GM12878 (cell line): ENCODE measurements around the gene GNB5. TPM values are rescaled to one million over a fixed set of nuclear protein-coding genes. Genes with fewer than 3 reads are reported as not detected.

ENCODE experiments used
- ATAC-seq: fragments of 200-7000 bp; cut with Tn5 transposase; 3 replicates; pipeline ENCODE4 v1.9.1; 2020; ENCODE audit warnings: mild to moderate bottlenecking, moderate library complexity
- BruUV-seq: library from RNA; stranded (reverse); fragments of 400-500 nt; replicated peaks from 2 replicates; lab custom pipeline; 2021; lab: Mats Ljungman, UMichigan
- CTCF ChIA-PET: fragments of 300-600 bp; sonication (Branson Sonifier 250); formaldehyde crosslinking; extraction: SDS; loops from one replicate; lab custom pipeline; 2021; ENCODE audit warnings: inconsistent platforms; lab: Yijun Ruan, JAX
- POLR2A ChIA-PET: fragments of 350-600 bp; formaldehyde crosslinking; extraction: SDS; loops from one replicate; lab custom pipeline; 2021; ENCODE audit warnings: inconsistent platforms; lab: Charles Lee
- RAD21 ChIA-PET: fragments of 300-600 bp; sonication (Branson Sonifier 250); formaldehyde crosslinking; loops from one replicate; lab custom pipeline; 2023; ENCODE audit warnings: antibody characterized with exemption; ENCODE audit not compliant: unreplicated experiment; lab: Charles Lee
- SMC1A ChIA-PET: fragments of 300-600 bp; sonication (Branson Sonifier 250); formaldehyde crosslinking; loops from one replicate; lab custom pipeline; 2023; ENCODE audit not compliant: unreplicated experiment, uncharacterized antibody; lab: Charles Lee
- DNase-seq: peaks from one replicate; pipeline ENCODE4 v3.0.0-alpha.2; 2011; ENCODE audit warnings: low read depth, low spot score
- FAIRE-seq: peaks from 3 replicates; lab custom pipeline; 2011; peaks lifted over from hg19 to GRCh38; lab: Jason Lieb, UNC
- H2AFZ ChIP-seq: 2 replicates; pipeline ENCODE4 v1.6.0; 2011; ENCODE audit warnings: low read depth, low read length, control low read depth; ENCODE audit not compliant: control insufficient read depth
- H3K27ac ChIP-seq: 2 replicates; pipeline ENCODE4 v1.5.1; 2011; ENCODE audit warnings: control low read depth; ENCODE audit not compliant: control insufficient read depth, insufficient read depth
- H3K27me3 ChIP-seq, 2 experiments: replicated peaks in 1 of 2; 2 replicates each; pipeline versions ENCODE4 v1.6.0 to v1.6.1; 2011; ENCODE audit warnings: low read length in 1 of 2; ENCODE audit not compliant: control insufficient read depth in 2 of 2, insufficient read depth in 2 of 2
- H3K36me3 ChIP-seq, 2 experiments: 2 replicates each; pipeline ENCODE4 v1.5.1; 2011; ENCODE audit warnings: low read length in 1 of 2; ENCODE audit not compliant: control insufficient read depth in 2 of 2, insufficient read depth in 2 of 2
- H3K4me1 ChIP-seq: 2 replicates; pipeline ENCODE4 v1.6.1; 2011; ENCODE audit warnings: mild to moderate bottlenecking, low read length, moderate library complexity, mixed read lengths; ENCODE audit not compliant: control insufficient read depth, insufficient read depth
- H3K4me2 ChIP-seq: 2 replicates; pipeline ENCODE4 v1.6.0; 2011; ENCODE audit warnings: control low read depth; ENCODE audit not compliant: control insufficient read depth, insufficient read depth
- H3K4me3 ChIP-seq: fragments of 200-600 bp; sonication (generic); 2 replicates; pipeline ENCODE4 v1.5.1; 2016
- H3K79me2 ChIP-seq: 2 replicates; pipeline ENCODE4 v1.6.0; 2011; ENCODE audit warnings: low read length; ENCODE audit not compliant: control insufficient read depth, insufficient read depth
- H3K9ac ChIP-seq: 2 replicates; pipeline ENCODE4 v1.8.0; 2011; ENCODE audit warnings: low read length, control low read depth, mixed read lengths; ENCODE audit not compliant: control insufficient read depth, insufficient read depth
- H3K9me3 ChIP-seq: replicated peaks from 3 replicates; pipeline ENCODE4 v1.5.1; 2011; ENCODE audit warnings: mild to moderate bottlenecking, low read length; ENCODE audit not compliant: control insufficient read depth, insufficient read depth
- H4K20me1 ChIP-seq: 2 replicates; pipeline ENCODE4 v1.6.0; 2011; ENCODE audit not compliant: control insufficient read depth, insufficient read depth
- ATF7 ChIP-seq: fragments of 450-650 bp; IDR thresholded peaks from 2 replicates; pipeline ENCODE4 v1.6.1; 2016; ENCODE audit warnings: low read depth, mild to moderate bottlenecking
- BHLHE40 ChIP-seq, 2 experiments: fragments of 450-650 bp in 1 of 2; IDR thresholded peaks; 2 replicates each; pipeline ENCODE4 v1.6.1; 2011 to 2017; ENCODE audit warnings: low read depth in 2 of 2, borderline replicate concordance in 1 of 2, improper control_type of control experiment in 1 of 2, low read length in 1 of 2, mild to moderate bottlenecking in 1 of 2
- CREB1 ChIP-seq: IDR thresholded peaks from 2 replicates; pipeline ENCODE4 v1.6.1; 2012; ENCODE audit warnings: low read depth, mild to moderate bottlenecking, inconsistent platforms
- NFYB ChIP-seq: IDR thresholded peaks from 2 replicates; pipeline ENCODE4 v1.6.1; 2011; ENCODE audit warnings: low read depth, mild to moderate bottlenecking, low read length, improper control_type of control experiment, moderate library complexity; ENCODE audit not compliant: insufficient read depth
- NR2F1 ChIP-seq: fragments of 450-650 bp; conservative IDR thresholded peaks from 2 replicates; pipeline ENCODE4 v1.6.1; 2017; ENCODE audit warnings: mild to moderate bottlenecking
- PML ChIP-seq: IDR thresholded peaks from 2 replicates; pipeline ENCODE4 v1.6.1; 2012; ENCODE audit warnings: low read length, inconsistent platforms
- POLR2AphosphoS2 ChIP-seq: IDR thresholded peaks from 2 replicates; pipeline ENCODE4 v1.6.1; 2011; ENCODE audit warnings: low read depth, mild to moderate bottlenecking, low read length, improper control_type of control experiment, moderate library complexity
- RAD21 ChIP-seq: IDR thresholded peaks from 2 replicates; pipeline ENCODE4 v1.6.1; 2011; ENCODE audit warnings: mild to moderate bottlenecking, low read depth, low read length, moderate library complexity; ENCODE audit not compliant: insufficient read depth
- SIX5 ChIP-seq: IDR thresholded peaks from 2 replicates; pipeline ENCODE4 v1.6.1; 2011; ENCODE audit warnings: mild to moderate bottlenecking, low read depth, low read length, moderate library complexity; ENCODE audit not compliant: severe bottlenecking
- SPI1 ChIP-seq: IDR thresholded peaks from 2 replicates; pipeline ENCODE4 v1.6.1; 2011; ENCODE audit warnings: low read depth, mild to moderate bottlenecking, low read length, moderate library complexity, borderline replicate concordance; ENCODE audit not compliant: insufficient read depth
- SREBF2 ChIP-seq: IDR thresholded peaks from 2 replicates; pipeline ENCODE4 v1.6.1; 2012; ENCODE audit warnings: mild to moderate bottlenecking, low read length
- TAF1 ChIP-seq: IDR thresholded peaks from 2 replicates; pipeline ENCODE4 v1.6.1; 2011; ENCODE audit warnings: mild to moderate bottlenecking, low read depth, low read length, borderline replicate concordance
- WGBS: methylation state at CpG from one replicate; pipeline ENCODE4 v1.1.6; 2016; ENCODE audit warnings: low lambda C conversion rate; ENCODE audit not compliant: insufficient replicate concordance, insufficient coverage; ENCODE audit errors: missing lambda C conversion rate; 5-methylcytosine and 5-hydroxymethylcytosine counted together
- in situ Hi-C: fragments of 300-500 bp; cut with MboI; formaldehyde crosslinking; loops from 9 replicates; pipeline ENCODE4 v1.14.3; 2018; ENCODE audit warnings: mixed read lengths
- intact Hi-C: fragments of 100-400 bp; cut with micrococcal nuclease; formaldehyde crosslinking; loops from one replicate; pipeline ENCODE4 v1.14.2; 2022; ENCODE audit not compliant: unreplicated experiment
- polyA plus RNA-seq, 11 experiments: library from polyadenylated mRNA; depleted of rRNA in 4 of 11; unstranded in 6 of 11; stranded (reverse) in 5 of 11; fragments of >200 nt; fragmentation: Nextera tagmentation in 4 of 11; fragmentation: Illumina TruSeq in 1 of 11; extraction: Ambion mirVana in 4 of 11; extraction: Trizol in 1 of 11; gene quantifications; 1 replicate in 1 of 11; 2 replicates in 10 of 11; pipeline versions ENCODE4 v1.2.1 to v1.2.3, GENCODE V29; 2011 to 2016; ENCODE audit warnings: inconsistent platforms in 2 of 11, missing spikeins in 2 of 11, low read depth in 1 of 11
- total RNA-seq, 4 experiments: library from RNA; depleted of rRNA in 3 of 4; stranded (reverse); fragments of >200 nt in 3 of 4; fragmentation: Illumina TruSeq in 1 of 4; extraction: Trizol in 1 of 4; gene quantifications; 2 replicates each; pipeline versions ENCODE4 v1.2.1 to v1.2.3, GENCODE V29; 2013 to 2021
- TF ChIP-seq, protein P1 (sequence below): IDR thresholded peaks from 2 replicates; pipeline ENCODE4 v1.6.1; 2011; ENCODE audit warnings: low read depth, low read length, improper control_type of control experiment, borderline replicate concordance
- TF ChIP-seq, protein P2 (sequence below): IDR thresholded peaks from 2 replicates; pipeline ENCODE4 v1.6.1; 2011; ENCODE audit warnings: borderline replicate concordance, low read depth, mild to moderate bottlenecking, moderate library complexity, low read length; ENCODE audit not compliant: insufficient read depth, poor library complexity, severe bottlenecking
- TF ChIP-seq, protein P3 (sequence below): fragments of 450-650 bp; IDR thresholded peaks from 2 replicates; pipeline ENCODE4 v1.6.1; 2016; ENCODE audit warnings: mild to moderate bottlenecking
- TF ChIP-seq, protein P4 (sequence below): IDR thresholded peaks from 2 replicates; pipeline ENCODE4 v1.6.1; 2012; ENCODE audit warnings: low read depth, low read length, improper control_type of control experiment

GNB5 gene
- total and polyA plus RNA-seq, 10 of the 15 experiments (the other 5 are each of a cell fraction or from before 2014, with no cell fraction given), result 2.4 to 25.9 (median 15.2) TPM

DNA sequence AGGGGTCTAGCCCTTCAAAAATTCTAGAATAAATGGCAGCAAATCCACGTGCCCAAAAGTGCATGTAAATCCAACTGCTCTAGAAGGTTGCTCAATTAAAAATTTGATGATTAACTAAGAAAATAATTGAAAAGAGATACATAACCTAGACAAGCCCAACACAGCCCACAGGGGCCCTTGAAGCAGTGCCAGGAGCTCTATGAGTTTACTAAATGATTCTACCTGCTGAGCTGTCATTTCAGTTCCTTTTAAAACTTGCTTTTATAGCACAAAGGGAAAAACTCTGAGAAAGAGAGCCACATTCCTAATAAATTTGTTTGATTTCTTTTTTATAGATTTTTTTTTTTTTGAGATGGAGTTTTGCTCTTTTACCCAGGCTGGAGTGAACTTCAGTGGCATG, 38.9 kb upstream of the GNB5 start (continued):
- TF ChIP-seq POLR2AphosphoS2, result no peak

DNA sequence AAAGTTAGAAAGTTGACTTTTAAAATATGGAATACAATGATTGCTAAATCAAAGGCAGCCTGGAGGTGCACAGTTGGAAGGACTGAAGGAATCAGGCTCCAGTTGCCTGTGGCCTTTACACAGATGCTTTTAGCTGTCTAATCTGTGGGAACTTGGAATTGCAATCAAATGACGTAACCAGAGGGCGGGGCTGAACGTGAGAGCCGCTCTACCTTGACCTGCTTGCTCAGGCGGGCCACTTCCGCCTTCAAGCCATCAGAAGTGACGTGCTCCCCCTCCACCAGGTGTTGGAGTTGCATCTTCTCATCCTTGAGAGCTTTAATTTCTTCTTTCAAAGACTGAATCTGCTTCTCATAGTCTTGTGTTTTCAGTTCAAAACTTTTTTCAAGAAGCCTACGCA, 37.7 kb upstream of the GNB5 start:
- TF ChIP-seq PML, result no peak
- peak; percentile 72 for TF ChIP-seq ATF7
- TF ChIP-seq, protein P1, sequence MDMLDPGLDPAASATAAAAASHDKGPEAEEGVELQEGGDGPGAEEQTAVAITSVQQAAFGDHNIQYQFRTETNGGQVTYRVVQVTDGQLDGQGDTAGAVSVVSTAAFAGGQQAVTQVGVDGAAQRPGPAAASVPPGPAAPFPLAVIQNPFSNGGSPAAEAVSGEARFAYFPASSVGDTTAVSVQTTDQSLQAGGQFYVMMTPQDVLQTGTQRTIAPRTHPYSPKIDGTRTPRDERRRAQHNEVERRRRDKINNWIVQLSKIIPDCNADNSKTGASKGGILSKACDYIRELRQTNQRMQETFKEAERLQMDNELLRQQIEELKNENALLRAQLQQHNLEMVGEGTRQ, result no peak
- no peak for TF ChIP-seq SIX5
- TF ChIP-seq BHLHE40 (IDR thresholded peaks at IDR 0.05; ENCODE audit: borderline replicate concordance in 1 of 2, low read depth in 2 of 2, low read length in 1 of 2), result 0 out of 4 replicates have a peak, but pooled peaks of 1 of the 2 experiments have one; percentile 20
- TF ChIP-seq NFYB, result no peak
- no peak for TF ChIP-seq SREBF2
- TF ChIP-seq, protein P2, sequence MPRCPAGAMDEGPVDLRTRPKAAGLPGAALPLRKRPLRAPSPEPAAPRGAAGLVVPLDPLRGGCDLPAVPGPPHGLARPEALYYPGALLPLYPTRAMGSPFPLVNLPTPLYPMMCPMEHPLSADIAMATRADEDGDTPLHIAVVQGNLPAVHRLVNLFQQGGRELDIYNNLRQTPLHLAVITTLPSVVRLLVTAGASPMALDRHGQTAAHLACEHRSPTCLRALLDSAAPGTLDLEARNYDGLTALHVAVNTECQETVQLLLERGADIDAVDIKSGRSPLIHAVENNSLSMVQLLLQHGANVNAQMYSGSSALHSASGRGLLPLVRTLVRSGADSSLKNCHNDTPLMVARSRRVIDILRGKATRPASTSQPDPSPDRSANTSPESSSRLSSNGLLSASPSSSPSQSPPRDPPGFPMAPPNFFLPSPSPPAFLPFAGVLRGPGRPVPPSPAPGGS, result no peak
- TF ChIP-seq, protein P3, sequence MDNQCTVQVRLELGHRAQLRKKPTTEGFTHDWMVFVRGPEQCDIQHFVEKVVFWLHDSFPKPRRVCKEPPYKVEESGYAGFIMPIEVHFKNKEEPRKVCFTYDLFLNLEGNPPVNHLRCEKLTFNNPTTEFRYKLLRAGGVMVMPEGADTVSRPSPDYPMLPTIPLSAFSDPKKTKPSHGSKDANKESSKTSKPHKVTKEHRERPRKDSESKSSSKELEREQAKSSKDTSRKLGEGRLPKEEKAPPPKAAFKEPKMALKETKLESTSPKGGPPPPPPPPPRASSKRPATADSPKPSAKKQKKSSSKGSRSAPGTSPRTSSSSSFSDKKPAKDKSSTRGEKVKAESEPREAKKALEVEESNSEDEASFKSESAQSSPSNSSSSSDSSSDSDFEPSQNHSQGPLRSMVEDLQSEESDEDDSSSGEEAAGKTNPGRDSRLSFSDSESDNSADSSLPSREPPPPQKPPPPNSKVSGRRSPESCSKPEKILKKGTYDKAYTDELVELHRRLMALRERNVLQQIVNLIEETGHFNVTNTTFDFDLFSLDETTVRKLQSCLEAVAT, result no peak
- no peak for TF ChIP-seq RAD21
- TF ChIP-seq TAF1, result no peak
- 0 out of 2 replicates have a peak, but pooled peaks have one; percentile 32 for TF ChIP-seq CREB1
- TF ChIP-seq SPI1, result peak; percentile 28; the same call in 1 of the 2 replicates
- TF ChIP-seq, protein P4, sequence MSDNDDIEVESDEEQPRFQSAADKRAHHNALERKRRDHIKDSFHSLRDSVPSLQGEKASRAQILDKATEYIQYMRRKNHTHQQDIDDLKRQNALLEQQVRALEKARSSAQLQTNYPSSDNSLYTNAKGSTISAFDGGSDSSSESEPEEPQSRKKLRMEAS, result no peak
- no peak for TF ChIP-seq NR2F1
- RAD21 ChIA-PET, result interaction anchor here (0.7 to 5.7 kb wide), 6 partner anchors 12 to 208 kb away, joined by 3 to 43 read pairs (median 4); no protein-coding TSS in a partner anchor
- H3K27ac ChIP-seq, result 0 out of 2 replicates have a peak overlapping the region, but pooled peaks have one; percentile 7

More for the DNA sequence above, 37.7 kb upstream of the GNB5 start:
- peak overlapping the region; percentile 64 for H2AFZ ChIP-seq
- no peaks in the 10 kb centered on the region for H3K27me3 ChIP-seq
- no peaks in the 10 kb centered on the region for H3K9me3 ChIP-seq
- intact Hi-C loops (no loop called here), in situ Hi-C loops (loop anchor here (5.0 kb wide), 1 partner anchor 252 kb away; no protein-coding TSS in a partner anchor)
- ChIA-PET CTCF (interaction anchor here (0.7 to 13.5 kb wide), 15 partner anchors 9 to 506 kb away, joined by 3 to 235 read pairs (median 6); partner anchors contain the start of gene GNB5), SMC1A (interaction anchor here (1.2 to 8.5 kb wide), 12 partner anchors 6 to 452 kb away, joined by 3 to 93 read pairs (median 16); partner anchors contain the start of gene LEO1), POLR2A (no interaction called here)
- H3K4me3 ChIP-seq, result no peak overlapping the region
- H4K20me1 ChIP-seq, result no peaks in the 10 kb centered on the region
- 25% methylated on average over 8 of the region's 8 CpGs for WGBS
- H3K4me1 ChIP-seq, result peaks cover 38% of the 10 kb centered on the region
- ATAC-seq (no peak), FAIRE-seq (no peak), DNase-seq (no peak)
- H3K4me2 ChIP-seq, result no peak overlapping the region; the same call in 1 of the 2 replicates
- H3K9ac ChIP-seq, result no peak overlapping the region
- no peaks in the 10 kb centered on the region for H3K36me3 ChIP-seq
- no TSS peak for BruUV-seq
- no peaks in the 10 kb centered on the region for H3K79me2 ChIP-seq
